SK-N-DZ (cell line): Measurements from ENCODE around the gene ZNF695.

ENCODE experiments used
- DNase-seq: peaks from one replicate; pipeline ENCODE4 v3.0.0-alpha.2; 2015; ENCODE audit warnings: low spot score

ZNF695 gene

DNA sequence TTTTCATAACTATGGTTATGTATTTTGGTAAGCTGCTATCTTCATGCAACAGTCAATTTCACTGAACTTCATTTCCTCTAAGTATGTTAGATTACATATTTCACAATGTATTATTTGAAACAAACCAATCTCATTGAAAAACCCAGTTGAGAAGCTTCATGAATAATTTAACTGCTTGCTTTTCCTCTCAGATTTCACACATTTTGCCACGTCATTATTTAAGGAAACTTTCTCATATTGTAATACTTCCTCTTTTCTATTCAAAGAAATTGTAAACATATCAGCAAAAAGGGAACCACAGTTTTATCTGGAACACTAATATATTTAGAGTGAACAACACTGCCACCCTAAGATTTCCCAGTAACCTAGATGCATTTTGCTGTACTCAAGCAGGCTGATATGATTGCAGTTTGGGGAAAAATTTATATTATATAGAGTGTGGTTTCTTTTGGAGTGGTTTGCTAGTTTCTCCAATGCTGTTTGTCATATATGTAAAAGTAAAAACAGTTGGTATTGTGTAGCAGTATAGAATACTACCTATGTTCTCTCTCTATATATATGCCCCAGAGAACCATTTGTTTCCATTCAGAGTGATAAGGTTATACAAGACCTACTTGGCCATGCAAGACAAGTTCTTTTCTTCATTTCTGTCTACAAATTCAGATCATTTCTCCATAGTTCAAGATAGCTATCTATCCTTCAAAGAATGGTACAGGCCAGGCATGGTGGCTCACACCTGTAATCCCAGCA, 47.7 kb downstream of the ZNF695 start:
- no peak for DNase-seq

DNA sequence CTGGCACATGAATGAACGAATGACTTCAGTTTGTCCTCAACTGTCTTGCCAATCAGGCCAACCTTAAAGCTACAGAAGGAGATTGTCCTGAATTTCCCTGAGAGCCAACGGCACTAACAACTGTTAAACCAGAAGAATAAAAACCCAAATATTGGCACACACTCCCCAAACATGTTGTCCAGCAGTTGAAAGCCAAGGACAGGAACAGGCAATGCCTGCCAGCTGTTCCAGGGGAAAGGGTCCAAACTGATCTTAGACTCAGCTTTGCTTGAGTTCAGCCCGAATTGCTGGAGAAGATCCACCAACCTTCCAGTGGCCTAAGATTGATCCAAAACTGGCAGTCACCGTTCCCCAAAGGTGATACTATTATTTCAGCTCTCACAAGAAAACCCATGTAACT, 53.7 kb downstream of the ZNF695 start:
- DNase-seq = no peak

DNA sequence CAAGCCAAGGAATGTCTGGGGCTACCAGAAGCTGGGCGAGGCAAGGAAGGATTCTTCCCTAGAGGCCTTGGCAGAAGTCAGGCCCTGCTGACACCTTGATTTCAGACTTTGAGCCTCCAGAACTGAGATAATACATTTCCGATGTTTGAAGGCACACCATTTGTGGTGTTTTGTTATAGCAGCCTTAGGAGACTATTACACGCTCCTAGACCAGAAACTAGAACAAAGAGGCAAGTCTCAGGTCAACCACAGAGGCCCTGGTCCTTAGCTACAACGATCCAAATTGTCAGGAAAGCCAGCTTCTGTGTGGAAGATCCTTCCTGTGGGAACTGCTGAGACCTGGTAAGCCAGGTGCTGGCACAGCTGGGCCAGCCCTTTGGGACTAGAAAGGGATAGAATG, 56.4 kb downstream of the ZNF695 start:
- DNase-seq = no peak

DNA sequence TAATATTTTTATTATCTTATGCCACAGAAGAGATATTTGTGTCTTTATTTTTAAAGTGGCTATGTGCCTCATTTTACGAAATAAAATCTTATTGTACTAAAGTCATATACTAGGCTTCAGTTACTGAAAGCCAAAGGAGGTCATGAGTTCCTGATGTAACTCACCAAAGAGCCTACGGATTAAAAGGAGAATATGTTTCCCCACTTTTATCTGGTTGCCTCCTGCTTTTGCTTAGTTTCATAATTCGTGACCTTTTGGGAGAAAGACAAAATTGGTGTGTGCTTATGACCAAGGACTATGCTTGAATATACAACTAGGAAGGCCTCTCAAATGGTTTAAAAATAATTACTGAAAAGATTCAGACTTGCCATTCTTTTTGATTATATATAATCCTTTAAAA, 57.9 kb downstream of the ZNF695 start:
- DNase-seq = no peak

DNA sequence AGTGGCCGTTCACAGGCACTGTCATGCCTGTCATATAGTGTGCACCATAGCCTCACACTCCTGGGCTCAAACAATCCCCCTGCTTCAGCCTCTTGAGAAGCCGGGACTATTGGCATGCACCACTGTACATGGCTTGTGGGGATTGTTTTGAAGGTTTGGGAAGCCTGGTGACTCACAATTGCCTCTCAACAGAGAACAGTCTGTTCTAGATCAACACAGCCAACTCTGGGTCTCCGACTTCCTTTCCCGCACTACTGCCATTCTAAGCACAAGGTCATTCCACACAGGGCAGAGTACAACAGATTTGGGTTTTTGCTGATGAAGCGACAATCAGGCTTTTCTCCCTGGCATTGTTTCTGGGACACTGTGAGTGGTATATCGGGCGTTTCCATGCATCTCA, 60.6 kb downstream of the ZNF695 start:
- no peak for DNase-seq

DNA sequence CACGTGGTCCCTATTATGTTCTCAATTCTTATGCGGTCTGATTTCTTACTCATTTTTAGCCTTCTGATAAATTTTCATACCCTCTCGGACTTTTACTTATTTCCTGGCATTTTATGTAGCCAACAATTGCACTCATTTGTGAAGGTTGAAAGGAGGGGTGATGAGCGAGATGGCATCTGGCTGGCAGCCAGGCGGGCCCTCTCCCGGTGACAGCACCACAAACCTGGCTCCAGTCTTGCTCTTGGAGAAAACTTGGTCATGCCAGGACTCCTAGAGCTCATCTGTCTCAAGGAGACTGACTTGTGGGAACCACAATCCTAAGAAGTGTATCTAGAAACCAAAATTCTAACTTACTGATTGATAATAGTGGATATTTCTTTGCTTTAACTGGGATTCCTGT, 61.5 kb downstream of the ZNF695 start:
- DNase-seq = no peak
